HK-2 (cell line): ENCODE measurements around the gene ATAD1.
"Not testable (repeated sequence)": the region's sequence is repeated elsewhere in the genome, so short reads cannot be mapped to it uniquely, and the experiment has no call there.

Experiments
- DNase-seq: peaks from one replicate; pipeline ENCODE4 v3.0.0-alpha.2; 2018; ENCODE audit not compliant: unreplicated experiment

Gene ATAD1

GRCh38 chr10:87817609-87818504 is at the start of gene ATAD1:
Gene ATAD1, minus strand, starts transcription at chr10:87818226. Its CDS starts 3,627 bp downstream, at chr10:87814599.
- DNase-seq: peak; percentile 92

GRCh38 chr10:87867453-87867852 is 49.4 kb upstream of the ATAD1 start:
- no peak for DNase-seq

DNA sequence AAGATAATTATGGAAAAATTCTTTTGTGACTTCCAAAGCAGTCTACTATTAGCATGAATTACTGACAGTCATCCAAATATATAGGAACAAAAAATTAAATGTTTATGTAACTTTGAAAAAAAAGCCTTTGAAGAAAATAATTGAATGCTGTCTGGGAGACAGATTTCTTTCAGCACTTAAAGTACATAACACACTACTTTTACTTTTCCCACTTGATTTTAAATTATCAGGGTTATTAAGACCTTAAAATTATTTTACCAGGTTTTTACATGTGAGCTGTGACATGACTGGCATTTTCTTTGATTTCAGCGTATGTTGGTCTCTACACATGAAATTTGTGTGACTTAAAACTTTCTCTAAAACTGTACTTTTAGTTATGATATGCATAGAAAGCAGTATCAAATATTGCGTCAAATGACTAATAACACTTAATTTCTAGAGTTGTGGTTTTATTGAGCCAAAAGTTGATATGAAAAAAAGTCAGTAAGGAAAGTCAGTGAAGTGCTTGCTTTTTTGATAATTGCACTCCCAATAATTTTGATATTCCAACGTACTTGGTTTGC is 48.5 kb upstream of the ATAD1 start:
- no peak for DNase-seq

- no peak for DNase-seq
These were observed 47.3 kb upstream of the ATAD1 start for GRCh38 chr10:87865241-87865881.

- DNase-seq: no peak
These were observed 46.6 kb upstream of the ATAD1 start for GRCh38 chr10:87864496-87865059.

DNA sequence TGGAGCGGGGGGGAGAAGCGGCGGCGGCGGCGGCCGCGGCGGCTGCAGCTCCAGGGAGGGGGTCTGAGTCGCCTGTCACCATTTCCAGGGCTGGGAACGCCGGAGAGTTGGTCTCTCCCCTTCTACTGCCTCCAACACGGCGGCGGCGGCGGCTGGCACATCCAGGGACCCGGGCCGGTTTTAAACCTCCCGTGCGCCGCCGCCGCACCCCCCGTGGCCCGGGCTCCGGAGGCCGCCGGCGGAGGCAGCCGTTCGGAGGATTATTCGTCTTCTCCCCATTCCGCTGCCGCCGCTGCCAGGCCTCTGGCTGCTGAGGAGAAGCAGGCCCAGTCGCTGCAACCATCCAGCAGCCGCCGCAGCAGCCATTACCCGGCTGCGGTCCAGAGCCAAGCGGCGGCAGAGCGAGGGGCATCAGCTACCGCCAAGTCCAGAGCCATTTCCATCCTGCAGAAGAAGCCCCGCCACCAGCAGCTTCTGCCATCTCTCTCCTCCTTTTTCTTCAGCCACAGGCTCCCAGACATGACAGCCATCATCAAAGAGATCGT is 46.0 kb upstream of the ATAD1 start:
- DNase-seq: peak; percentile 61

GRCh38 chr10:87863053-87863943 is 45.3 kb upstream of the ATAD1 start, which contains the start of the genes KLLN and PTEN:
Gene KLLN, minus strand, starts transcription at chr10:87863533. Its CDS starts 1,046 bp downstream, at chr10:87862487.
Gene PTEN, plus strand, starts transcription at chr10:87863625. Its CDS starts 845 bp downstream, at chr10:87864470.
- DNase-seq: peak; percentile 94

DNA sequence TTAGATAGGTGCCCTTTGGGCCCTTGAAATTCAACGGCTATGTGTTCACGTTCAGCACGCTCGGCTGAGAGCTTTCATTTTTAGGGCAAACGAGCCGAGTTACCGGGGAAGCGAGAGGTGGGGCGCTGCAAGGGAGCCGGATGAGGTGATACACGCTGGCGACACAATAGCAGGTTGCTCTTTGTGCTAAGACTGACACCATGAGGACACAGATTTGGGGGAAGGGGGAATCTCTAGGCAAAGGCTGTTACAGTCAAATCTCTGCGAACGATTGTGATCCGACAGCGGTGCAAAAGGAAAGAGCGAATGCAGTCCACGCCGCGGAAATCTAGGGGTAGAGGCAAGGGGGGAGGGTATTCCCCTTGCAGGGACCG is 44.6 kb upstream of the ATAD1 start:
- DNase-seq: no peak

DNA sequence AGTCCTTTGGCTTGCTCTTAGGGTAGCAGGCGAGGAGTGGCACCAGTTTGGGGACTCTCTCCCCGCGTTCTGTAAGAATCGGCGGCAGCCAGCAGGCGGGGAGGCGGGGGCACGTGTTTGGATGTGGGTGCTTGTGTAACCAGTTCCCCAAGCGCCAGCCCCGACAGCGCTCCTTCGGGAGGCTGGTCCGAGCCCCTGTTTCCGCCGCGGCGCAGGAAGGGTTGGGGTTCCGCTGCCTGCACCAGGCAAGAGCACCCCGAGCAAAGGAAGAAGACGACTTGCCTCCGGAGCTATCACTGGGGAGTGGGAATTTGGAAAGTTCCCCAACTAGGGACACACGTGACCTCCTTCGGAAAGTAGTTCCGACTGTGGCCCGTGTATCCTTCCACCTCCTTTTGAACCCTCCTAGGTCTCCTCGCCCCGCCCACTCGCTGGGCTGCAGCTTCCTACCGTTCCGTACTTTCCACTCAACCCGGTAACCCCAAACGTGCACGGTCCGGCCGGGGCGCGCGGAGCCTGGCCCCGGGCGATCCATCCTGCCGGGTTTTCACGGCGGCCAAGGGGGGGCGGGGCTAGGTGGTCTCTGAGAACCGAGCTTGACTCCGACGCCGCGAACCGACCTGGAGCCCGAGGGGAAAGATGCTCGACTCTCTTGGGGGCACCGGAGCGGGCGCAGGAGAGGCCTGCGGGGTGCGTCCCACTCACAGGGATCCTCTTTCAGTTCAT is 44.1 kb upstream of the ATAD1 start:
- DNase-seq: peak; percentile 95

- peak; percentile 82 for DNase-seq
These were observed 43.5 kb upstream of the ATAD1 start for GRCh38 chr10:87861566-87861952.

DNA sequence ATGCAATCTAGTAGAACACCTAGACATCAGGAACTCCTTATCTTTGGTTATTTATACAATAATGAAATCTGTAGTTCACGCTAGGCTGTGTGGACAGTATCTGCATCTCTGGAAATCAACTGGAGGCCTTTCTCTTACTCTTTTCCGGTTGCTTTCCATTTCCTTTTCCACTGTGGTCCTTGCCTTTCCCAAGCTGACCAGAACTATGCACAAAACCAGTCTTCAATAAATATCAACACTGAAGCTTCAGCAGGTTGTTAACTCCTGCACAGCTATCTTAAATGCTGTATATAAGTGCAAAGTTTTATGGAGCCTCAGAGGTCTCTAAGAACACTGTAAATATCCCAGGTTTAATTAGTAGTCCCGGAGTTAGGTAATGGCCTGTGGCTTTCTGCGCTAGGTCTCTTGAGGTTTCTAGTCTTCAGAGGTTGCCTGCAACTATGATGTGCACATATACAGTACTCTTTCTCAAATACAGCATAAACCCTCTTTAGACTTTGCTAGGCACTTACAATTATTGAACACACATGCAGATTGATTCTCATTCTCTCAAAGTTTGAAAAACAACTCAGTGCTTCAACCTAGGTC is 42.9 kb upstream of the ATAD1 start:
- DNase-seq: no peak

- DNase-seq: no peak
These were observed 42.2 kb upstream of the ATAD1 start for GRCh38 chr10:87860156-87860795.

DNA sequence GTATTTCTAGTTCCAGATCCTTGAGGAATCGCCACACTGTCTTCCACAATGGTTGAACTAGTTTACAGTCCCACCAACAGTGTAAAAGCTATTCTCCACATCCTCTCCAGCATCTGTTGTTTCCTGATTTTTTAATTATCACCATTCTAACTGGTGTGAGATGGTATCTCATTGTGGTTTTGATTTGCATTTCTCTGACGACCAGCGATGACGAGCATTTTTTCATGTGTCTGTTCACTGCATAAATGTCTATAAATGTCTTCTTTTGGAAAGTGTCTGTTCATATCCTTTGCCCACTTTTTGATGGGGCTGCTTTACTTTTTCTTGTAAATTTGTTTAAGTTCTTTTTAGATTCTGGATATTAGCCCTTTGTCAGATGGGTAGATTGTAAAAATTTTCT is 37.6 kb upstream of the ATAD1 start:
- DNase-seq: not testable (repeated sequence)

DNA sequence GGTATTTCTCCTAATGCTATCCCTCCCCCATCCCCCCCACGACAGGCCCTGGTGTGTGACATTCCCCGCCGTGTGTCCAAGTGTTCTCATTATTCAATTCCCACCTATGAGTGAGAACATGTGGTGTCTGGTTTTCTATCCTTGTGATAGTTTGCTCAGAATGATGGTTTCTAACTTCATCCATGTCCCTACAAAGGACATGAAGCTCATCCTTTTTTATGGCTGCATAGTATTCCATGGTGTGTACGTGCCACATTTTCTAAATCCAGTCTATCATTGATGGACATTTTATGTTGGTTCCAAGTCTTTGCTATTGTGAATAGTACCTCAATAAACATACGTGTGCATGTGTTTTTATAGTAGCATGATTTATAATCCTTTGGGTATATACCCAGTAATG is 37.2 kb upstream of the ATAD1 start:
- DNase-seq: not testable (repeated sequence)

DNA sequence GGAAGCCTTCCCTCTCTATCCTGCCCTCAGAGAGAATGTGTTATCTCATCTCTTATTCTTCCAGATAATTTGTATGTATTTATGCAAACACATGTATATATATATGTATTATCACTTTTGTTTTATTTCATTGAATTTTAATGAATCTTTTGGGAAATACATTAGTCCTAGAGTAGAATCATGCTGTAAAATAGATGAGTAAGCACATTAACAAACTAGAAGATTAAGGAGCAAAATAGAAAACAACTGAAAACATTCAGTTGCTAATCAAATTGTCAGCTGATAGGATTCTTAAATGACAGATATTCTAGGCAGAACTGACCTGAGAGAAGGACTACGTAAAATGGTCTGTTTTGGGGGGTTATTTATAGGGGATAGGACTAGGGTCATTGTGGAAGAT is 34.1 kb upstream of the ATAD1 start:
- no peak for DNase-seq

- peak; percentile 46 for DNase-seq
These were observed 32.7 kb upstream of the ATAD1 start for GRCh38 chr10:87850742-87851205.

DNA sequence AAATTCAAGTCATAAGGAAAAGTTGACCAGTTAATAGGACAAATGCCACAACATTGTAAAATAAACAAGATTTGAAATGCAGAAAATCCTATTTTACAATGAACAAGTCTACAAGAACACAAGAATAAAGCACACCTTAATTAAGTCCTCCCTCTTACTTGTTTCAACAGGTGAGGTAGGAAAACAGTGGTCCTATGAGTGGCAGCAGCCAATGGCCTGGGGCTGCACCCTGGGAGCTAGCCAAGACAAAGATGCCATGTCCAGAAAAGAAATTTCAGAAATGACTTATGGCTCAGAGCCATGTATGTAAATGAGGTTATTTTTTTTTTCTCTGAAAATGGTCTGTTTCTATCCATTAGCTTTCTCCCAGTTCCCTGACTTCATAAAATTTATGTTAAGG is 31.0 kb upstream of the ATAD1 start:
- DNase-seq: no peak

DNA sequence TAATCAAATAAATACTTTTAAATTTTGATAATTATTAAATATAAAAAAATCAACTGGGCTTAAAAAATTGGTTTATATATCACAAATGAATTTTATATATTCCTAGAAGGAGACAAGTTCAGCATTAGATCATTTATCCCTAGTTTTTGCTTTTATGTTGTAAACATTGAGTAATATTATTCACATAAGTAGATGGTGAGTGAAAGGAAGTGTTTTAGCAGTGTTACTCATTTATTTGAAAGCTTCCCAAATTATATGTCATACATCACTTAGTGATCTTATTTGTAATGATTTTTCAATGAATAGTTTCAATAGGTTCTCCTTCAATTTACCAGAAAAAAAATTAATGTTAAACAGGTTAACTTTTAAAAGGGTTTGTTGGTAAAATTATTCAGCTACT is 29.5 kb upstream of the ATAD1 start:
- no peak for DNase-seq

DNA sequence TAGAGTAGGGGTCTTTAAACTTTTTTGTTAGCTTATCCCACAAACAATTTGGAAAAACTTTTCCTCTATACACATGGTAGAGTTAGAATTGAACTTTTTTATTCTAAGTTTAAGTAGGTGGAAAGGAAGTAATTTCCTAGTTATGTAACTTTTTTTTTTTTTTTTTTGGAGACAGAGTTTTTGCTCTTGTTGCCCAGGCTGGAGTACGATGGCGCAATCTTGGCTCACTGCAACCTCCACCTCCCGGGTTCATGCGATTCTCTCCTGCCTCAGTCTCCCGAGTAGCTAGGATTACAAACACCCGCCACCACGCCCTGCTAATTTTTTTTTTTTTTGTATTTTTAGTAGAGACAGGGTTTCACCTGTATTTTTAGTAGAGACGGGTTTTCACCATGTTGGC is 28.7 kb upstream of the ATAD1 start:
- not testable (repeated sequence) for DNase-seq
